Sciatic nerve (tissue), 2 donors: Measurements from ENCODE around the gene RAB11A. TPM values are rescaled to one million over a fixed set of nuclear protein-coding genes. Genes with fewer than 3 reads are reported as not detected.

Experiments
- ATAC-seq: fragments of 200-7000 bp; cut with Tn5 transposase; one replicate; pipeline ENCODE4 v1.9.1; 2020; ENCODE audit warnings: mild to moderate bottlenecking, moderate library complexity
- DNase-seq: peaks from one replicate; pipeline ENCODE4 v3.0.0-alpha.2; 2020; ENCODE audit warnings: low spot score
- intact Hi-C: fragments of 100-400 bp; cut with DNase I; formaldehyde crosslinking; loops from one replicate; pipeline ENCODE4 v1.14.2; 2022
- total RNA-seq: library from RNA; stranded (reverse); fragmentation: NEBNext Ultra II Directional; extraction: Animal tissue kit (Norgen Biotek cat#: 25700); gene quantifications from one replicate; pipeline ENCODE4 v1.2.1, GENCODE V29; 2021
- donor health status: DM: no; HTN: no; CAD: no.
- donor health status: DM: no; HTN: no; CAD: no.

Gene RAB11A
- total RNA-seq, 1 donor from 2014 or later, result 154 TPM

GRCh38 chr15:65912235-65912634 is 42.9 kb downstream of the RAB11A start:
- intact Hi-C loops, result no loop called here
- ATAC-seq (no peak), DNase-seq (no peak)

- no peak for ATAC-seq
- intact Hi-C loops, result no loop called here
- DNase-seq, result no peak
These were observed 44.4 kb downstream of the RAB11A start for GRCh38 chr15:65913631-65914199.

DNA sequence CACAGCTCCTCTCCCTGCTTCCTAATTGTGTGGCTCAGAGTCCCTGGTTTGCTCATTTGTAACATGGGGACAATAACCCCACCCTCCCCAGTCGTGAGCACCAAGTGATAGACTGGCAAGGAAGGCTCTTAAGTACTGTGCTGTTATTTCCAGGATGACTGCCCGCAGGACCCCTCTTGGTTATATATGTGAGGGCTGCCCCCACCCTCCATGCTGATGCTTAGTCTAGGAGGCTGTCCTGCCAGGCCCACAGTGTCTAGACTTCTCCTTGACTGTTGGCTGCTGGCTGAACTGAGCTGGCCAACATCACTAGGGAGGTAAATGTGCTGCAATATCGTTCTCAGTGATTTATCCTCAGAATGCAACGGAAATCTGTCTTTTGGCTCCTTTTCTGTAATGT is 45.1 kb downstream of the RAB11A start:
- intact Hi-C loops, result no loop called here
- no peak for ATAC-seq
- no peak for DNase-seq

DNA sequence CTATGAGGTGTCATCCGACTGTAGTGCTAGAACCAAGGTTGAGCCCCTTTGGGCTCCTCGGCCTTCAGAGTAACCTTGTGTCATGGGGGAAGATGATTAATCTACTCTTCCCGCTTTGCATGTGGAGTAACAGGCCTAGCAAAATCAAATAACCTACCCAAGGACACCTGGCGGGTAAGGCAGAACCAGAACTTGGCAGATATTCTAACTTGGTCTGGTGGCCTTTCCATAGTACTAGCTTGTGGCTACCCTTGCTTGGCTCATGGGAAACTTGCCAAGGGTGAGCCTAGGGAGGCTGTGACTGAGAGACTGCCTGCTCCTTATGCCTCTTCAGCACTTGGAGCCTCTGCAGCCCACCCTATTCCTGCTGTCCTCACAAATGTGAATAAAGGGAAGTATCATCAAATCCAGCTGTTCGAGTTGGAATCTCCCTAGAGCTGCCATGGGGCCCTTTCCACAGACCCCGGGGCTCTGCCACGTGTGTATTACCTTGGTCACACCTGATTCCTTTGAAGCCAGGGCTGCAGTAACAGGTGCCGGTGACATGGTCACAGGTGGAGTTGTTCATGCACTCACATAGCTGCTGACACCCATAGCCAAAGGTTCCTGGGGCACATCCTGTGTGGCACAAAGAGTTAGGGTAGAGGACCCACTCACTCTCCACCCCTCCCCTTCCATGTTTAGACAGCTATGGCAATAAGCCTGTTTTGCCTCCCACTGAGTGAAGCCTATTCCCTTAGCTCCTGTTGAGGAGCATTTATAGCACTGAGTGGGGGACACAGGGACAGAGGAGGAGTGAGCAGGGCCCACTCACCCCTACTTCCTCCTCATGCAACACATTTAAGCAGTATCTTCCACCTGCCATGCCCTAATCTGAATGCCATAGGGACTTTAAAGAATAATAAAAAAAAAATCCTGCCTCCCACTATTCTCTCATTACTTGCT is 46.0 kb downstream of the RAB11A start:
- intact Hi-C loops, result no loop called here
- DNase-seq (no peak), ATAC-seq (no peak)

DNA sequence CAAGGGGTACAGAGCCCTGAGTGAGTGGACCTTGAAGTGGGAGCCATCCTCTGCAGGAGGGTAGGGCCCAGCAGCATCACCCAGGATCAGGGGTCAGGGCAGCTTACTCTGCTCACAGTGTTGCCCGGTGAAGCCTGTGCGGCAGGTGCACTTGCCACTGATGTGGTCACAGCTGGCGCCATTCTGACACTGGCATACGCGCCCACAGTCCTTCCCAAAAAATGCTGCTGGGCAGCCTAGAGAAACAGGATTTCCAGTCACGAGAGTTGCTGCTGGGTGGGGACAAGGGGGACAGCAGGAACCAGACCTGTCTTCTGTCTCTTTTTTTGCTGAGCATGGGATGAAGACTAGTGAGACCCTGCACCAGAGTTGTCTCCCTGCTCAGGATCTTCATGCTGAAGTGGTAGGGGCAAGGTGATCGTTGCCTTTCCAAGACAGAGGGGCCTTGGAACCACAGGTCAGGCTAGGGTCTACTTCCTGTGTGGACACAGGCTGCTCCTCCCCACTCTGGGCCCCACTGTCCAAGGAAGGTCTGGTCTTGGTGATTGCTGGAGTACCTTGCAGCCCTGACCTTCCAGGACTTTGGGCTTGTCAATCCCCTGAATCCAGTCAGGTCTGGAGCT is 46.9 kb downstream of the RAB11A start:
- DNase-seq (no peak), ATAC-seq (no peak)
- intact Hi-C loops, result no loop called here

GRCh38 chr15:65916664-65917406 is 47.5 kb downstream of the RAB11A start:
- DNase-seq, result peak; percentile 63
- intact Hi-C loops, result no loop called here
- ATAC-seq, result peak; percentile 86

DNA sequence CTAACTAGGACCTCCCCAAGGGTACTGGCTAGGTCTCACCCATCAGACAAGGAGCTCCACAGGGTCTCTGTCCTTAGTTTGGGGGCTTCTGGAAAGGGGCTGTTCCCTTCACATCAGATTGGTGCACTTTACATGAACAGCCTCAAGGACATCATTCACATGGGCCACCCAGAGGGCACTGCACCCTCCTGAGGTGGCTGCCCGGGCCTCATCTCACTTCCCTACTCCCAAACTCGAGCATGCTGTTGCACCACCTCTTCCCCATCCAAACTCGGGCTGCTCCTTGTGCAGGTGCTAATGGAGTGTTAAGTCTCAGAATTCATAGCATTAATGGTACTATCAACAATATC is 48.1 kb downstream of the RAB11A start:
- ATAC-seq (no peak), DNase-seq (no peak)
- intact Hi-C loops, result no loop called here

GRCh38 chr15:65917936-65918335 is 48.6 kb downstream of the RAB11A start:
- DNase-seq (no peak), ATAC-seq (no peak)
- intact Hi-C loops, result no loop called here

DNA sequence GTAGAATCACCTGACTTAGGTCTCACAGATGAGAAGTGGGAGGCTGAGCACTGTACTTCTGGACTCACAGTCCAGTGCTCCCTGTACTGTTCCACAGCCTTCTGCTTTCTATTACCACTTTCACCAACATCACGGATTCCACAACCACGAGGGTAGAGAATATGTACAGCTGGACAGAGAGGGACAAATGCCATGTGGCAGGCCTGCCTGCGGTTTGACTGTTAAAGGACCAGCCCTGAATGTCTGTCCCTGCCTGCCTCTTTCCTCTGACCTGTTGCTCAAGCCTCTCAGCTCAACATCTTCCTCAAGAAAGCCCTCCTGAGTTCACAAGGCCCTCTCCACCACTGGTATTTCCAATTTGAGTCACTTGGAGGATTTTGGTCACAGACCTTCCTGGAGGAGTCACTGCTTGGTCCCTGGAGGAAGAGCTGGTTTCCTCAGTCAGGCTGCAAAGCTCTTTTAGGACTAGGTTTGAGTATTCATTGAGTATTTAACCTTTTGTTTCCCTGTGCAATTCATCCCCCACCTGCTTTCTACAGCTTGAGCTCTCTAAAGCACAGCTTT is 49.1 kb downstream of the RAB11A start:
- no peak for DNase-seq

GRCh38 chr15:65918945-65919344 is 49.7 kb downstream of the RAB11A start:
- intact Hi-C loops, result no loop called here
- no peak for DNase-seq

More for the DNA sequence above, 49.1 kb downstream of the RAB11A start:
- ATAC-seq, result no peak
- intact Hi-C loops, result no loop called here

DNA sequence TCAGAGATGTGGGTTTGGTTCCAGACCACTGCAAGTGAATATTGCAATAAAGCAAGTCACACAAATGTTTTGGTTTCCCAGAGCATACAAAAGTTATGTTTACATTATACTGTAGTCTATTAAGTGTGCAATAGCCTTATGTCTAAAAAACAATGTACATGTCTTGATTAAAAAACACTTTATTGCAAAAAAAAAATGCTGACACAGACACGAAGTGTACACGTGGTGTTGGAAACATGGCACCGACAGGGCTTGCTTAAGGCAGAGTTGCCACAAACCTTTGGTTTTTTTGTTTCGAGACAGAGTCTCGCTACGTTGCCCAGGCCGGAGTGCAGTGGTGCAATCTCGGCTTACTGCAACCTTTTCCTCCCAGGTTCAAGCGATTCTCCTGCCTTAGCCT is 50.1 kb downstream of the RAB11A start:
- DNase-seq, result no peak
- no peak for ATAC-seq
- intact Hi-C loops, result no loop called here

More at GRCh38 chr15:65918945-65919344, 49.7 kb downstream of the RAB11A start:
- ATAC-seq, result no peak

DNA sequence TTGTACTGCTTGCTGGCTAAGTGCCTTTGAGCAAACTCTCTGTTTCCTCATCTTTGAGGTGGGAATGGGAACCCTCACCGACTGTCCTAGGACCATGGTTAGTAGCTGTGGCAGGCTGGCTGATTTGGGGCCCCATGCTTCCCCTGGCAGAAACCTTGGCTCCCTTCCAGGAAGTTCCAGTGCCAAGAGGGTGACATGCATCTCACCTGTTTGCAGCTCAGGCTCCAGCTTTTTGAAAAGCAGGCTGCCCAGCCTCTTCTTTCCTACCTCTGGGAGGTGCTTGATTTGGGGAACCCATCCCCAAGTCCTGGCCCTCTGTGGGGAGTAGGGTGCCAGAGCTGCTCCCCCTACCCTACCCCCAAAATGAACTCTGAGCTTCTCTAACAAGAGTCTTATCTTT is 50.8 kb downstream of the RAB11A start:
- DNase-seq (no peak), ATAC-seq (no peak)
- intact Hi-C loops, result no loop called here

- ATAC-seq (no peak), DNase-seq (no peak)
- intact Hi-C loops, result no loop called here
These were observed 51.6 kb downstream of the RAB11A start for GRCh38 chr15:65920825-65921309.

DNA sequence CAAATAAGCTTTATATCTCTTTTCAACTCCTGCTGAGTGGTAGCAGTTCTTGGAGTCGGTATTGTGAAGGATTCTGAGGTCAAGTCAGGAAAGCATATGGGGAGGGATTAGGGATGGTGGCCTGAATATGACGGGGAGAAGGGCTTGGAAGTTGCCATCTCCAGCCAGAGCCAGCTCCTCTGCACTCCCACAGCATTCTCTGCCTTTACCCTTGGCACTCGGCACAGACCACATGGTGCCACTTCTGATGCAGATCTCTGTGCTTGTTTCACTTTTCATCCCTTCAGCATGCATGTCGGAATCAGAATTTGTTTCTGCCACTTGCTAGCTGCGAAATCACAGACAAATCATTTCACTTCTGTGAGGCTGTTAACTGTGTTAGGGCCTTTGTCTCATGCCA is 52.5 kb downstream of the RAB11A start:
- intact Hi-C loops, result no loop called here
- ATAC-seq (no peak), DNase-seq (no peak)

DNA sequence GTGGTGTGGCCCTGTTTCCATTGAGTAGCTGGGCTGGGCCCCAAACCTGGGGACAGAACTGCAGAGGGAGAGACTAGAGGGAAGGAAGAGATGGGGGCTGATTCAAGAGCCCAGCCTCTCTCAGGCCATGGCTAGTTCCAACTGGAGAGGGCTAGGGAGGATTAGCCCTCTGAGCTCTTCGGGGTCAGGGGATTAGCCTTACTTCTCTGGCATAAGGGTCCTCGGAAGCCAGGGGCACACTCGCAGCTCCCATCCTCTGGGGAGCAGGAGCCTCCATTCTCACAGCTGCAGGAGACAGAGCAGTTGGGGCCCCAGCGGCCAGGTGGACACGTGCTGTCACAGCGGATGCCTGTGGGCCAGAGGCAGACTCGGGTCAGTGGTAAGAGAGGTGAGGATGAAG is 53.3 kb downstream of the RAB11A start:
- DNase-seq (no peak), ATAC-seq (no peak)
- intact Hi-C loops, result no loop called here

GRCh38 chr15:65923264-65923663 is 54.0 kb downstream of the RAB11A start:
- intact Hi-C loops, result no loop called here
- no peak for DNase-seq

DNA sequence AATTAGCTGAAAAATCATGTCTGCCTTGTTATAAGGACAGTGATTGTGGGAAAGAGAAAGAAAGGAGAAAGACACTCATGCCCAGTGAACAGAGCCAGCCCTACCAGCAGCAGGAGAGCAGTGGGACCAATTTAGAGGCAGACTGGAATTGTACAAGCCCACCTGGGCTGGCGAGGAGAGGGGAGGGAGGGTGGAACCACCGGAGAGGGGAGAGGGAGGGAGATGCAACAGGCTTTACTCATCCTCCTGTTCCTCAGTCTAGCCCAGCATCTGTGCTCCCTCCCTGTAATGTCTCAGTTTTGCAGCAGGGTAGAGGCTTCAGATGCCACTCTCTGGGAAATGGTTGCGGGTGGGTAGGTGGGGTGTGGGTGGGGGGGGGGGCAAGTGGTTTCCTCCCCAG is 54.7 kb downstream of the RAB11A start:
- no peak for ATAC-seq
- DNase-seq, result no peak
- intact Hi-C loops, result no loop called here

More at GRCh38 chr15:65923264-65923663, 54.0 kb downstream of the RAB11A start:
- ATAC-seq, result no peak

DNA sequence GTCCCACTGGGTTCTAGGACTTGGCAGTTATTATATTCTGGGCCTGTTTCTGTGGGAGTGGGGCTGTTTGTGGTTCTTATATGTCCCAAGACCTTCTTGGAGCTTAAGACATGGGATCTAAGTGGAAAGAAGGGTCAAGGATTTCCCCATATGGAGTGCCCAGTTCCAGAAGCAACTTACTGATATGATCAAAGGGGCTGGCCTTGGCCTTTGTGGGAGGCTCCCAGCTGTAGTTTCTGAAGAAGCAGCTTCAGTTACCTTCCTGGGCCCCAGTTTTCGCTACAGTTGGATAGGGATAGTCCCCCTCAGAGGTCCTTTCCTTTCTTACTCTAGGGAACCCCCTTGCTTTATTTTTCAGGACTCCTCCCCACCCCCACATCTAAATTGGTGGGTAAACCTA is 56.0 kb downstream of the RAB11A start:
- no peak for ATAC-seq
- intact Hi-C loops, result no loop called here
- no peak for DNase-seq

DNA sequence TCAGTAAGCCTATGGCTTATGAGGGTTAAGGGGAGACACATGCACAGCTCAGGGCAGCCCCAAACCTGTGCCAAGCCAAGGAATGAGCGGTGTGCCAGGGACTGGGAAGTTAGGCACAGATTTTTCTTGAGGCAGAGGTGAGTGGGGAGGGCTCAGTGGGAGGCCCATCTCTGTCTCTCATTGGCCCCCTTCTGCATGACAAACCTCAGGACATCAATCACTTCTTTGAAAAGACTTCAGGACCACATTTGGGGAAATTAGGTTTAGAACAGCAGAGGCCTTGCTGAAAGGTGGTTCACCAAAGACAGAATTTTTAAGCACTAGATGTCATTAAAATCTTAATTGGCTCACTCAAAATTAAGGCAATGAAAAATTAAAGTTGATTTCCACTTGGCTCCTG is 57.2 kb downstream of the RAB11A start:
- intact Hi-C loops, result no loop called here
- ATAC-seq (no peak), DNase-seq (no peak)
